Mesothelial cell of epicardium (in vitro differentiated cells): ENCODE results near the gene EPHA4. TPM values are rescaled to one million over a fixed set of nuclear protein-coding genes. Genes with fewer than 3 reads are reported as not detected.

Experiments used
- DNase-seq, 2 experiments: peaks; one replicate each; pipeline ENCODE4 v3.0.0; 2021; ENCODE audit warnings: low spot score in 2 of 2; ENCODE audit not compliant: unreplicated experiment in 2 of 2
- H3K27ac Mint-ChIP-seq: 2 replicates; pipeline ENCODE4 v1.8.0; 2021; ENCODE audit warnings: mixed read lengths
- H3K27me3 Mint-ChIP-seq: 2 replicates; pipeline ENCODE4 v1.8.0; 2021; ENCODE audit warnings: low read depth, mixed read lengths
- H3K36me3 Mint-ChIP-seq: 2 replicates; pipeline ENCODE4 v1.8.0; 2021; ENCODE audit warnings: mixed read lengths
- H3K4me1 Mint-ChIP-seq: 2 replicates; pipeline ENCODE4 v1.8.0; 2021; ENCODE audit warnings: mixed read lengths
- H3K4me3 Mint-ChIP-seq: 2 replicates; pipeline ENCODE4 v1.8.0; 2021; ENCODE audit warnings: mild to moderate bottlenecking, moderate library complexity, mixed read lengths
- H3K9me3 Mint-ChIP-seq: 2 replicates; pipeline ENCODE4 v1.8.0; 2021; ENCODE audit warnings: mixed read lengths
- total RNA-seq: library from RNA; stranded (reverse); gene quantifications from 3 replicates; pipeline ENCODE4 v1.2.1, GENCODE V29; 2021
- TF ChIP-seq, protein P1 (sequence below): fragments of 200-600 bp; sonication (generic); IDR thresholded peaks from one replicate; pipeline ENCODE4 v1.5.0; 2021; ENCODE audit warnings: antibody characterized with exemption; ENCODE audit not compliant: unreplicated experiment

The EPHA4 gene
- total RNA-seq, 1 donor from 2014 or later = 20.5 TPM

DNA sequence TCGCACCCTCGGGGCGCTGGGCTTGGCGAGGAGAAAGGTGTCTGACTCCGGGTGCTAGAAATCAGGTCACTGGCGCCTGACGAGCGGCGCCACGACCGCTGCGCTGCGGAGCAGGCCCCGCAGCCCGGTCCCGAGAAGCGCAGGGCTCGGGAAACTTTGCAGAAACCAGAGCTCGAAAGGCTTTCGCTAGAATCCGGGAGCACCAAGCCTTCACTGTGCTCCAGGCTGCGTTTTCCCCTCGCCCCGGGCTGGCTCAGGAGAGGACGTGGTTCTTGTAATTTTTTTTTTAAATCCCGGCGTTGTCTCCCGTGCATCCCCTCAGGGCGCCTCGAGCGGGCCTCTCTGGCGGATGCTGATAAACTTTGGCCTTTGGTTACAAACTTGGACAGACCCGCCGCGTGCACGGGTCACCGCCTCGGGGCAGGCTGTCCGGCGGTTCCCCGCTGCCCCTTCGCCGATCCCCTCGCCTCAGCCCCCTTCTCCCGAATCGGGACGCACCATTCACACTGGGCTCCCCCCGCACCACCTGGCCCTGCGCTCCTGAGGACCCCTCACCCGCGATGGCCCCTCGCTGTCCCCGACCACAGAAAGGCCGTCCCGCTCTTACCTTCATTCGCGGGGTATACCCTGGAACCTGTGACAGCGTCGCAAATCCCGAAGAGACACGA, 419 bp downstream of the EPHA4 start:
- peak; percentile 32 to 62 for DNase-seq
- peak overlapping the region; percentile 93 for H3K4me3 Mint-ChIP-seq
- TF ChIP-seq, protein P1, sequence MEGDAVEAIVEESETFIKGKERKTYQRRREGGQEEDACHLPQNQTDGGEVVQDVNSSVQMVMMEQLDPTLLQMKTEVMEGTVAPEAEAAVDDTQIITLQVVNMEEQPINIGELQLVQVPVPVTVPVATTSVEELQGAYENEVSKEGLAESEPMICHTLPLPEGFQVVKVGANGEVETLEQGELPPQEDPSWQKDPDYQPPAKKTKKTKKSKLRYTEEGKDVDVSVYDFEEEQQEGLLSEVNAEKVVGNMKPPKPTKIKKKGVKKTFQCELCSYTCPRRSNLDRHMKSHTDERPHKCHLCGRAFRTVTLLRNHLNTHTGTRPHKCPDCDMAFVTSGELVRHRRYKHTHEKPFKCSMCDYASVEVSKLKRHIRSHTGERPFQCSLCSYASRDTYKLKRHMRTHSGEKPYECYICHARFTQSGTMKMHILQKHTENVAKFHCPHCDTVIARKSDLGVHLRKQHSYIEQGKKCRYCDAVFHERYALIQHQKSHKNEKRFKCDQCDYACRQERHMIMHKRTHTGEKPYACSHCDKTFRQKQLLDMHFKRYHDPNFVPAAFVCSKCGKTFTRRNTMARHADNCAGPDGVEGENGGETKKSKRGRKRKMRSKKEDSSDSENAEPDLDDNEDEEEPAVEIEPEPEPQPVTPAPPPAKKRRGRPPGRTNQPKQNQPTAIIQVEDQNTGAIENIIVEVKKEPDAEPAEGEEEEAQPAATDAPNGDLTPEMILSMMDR = no peak
- no peaks in the 10 kb centered on the region for H3K9me3 Mint-ChIP-seq
- peaks cover 52% of the 10 kb centered on the region for H3K27me3 Mint-ChIP-seq
- H3K4me1 Mint-ChIP-seq = peaks cover 48% of the 10 kb centered on the region
- H3K36me3 Mint-ChIP-seq = no peaks in the 10 kb centered on the region
- H3K27ac Mint-ChIP-seq = peak overlapping the region; percentile 87

GRCh38 chr2:221571025-221571550, 1.0 kb downstream of the EPHA4 start:
- H3K9me3 Mint-ChIP-seq = no peaks in the 10 kb centered on the region
- H3K4me3 Mint-ChIP-seq = peak overlapping the region; percentile 93
- peaks cover 52% of the 10 kb centered on the region for H3K27me3 Mint-ChIP-seq
- no peak for DNase-seq
- peaks cover 48% of the 10 kb centered on the region for H3K4me1 Mint-ChIP-seq
- H3K27ac Mint-ChIP-seq = peak overlapping the region; percentile 87
- TF ChIP-seq, protein P1 = no peak
- no peaks in the 10 kb centered on the region for H3K36me3 Mint-ChIP-seq

DNA sequence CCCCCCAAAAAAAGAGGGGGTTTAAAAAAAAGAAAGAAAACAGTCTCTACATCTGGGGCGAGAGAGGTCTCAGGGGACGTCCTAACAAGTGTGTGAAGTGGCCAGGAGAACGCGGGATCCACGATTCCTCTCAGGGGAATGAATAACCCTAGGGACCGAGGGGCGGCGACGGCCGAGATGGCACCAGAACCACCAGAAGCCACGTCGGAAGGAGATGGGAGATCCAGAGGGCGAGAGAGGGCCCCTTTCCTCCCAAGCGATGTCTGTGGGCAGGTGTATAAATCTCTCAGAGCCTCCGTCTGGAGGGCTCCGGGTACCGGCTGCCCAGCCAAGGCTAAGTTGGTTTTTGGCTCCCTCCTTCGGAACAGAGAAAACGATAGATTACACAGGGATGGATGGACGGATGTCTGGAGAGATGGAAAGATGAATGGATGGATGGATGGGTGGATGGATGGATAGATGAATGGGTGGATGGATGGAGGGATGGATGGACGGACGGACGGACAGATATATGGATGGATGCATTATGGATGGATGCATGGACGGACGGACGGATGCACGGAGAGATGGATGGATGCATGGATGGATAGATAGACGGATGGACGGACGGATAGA, 1.7 kb downstream of the EPHA4 start:
- peaks cover 56% of the 10 kb centered on the region for H3K27me3 Mint-ChIP-seq
- no peaks in the 10 kb centered on the region for H3K36me3 Mint-ChIP-seq
- peak overlapping the region; percentile 93 for H3K4me3 Mint-ChIP-seq
- H3K4me1 Mint-ChIP-seq = peaks cover 48% of the 10 kb centered on the region
- no peak for DNase-seq
- TF ChIP-seq, protein P1 = no peak
- no peaks in the 10 kb centered on the region for H3K9me3 Mint-ChIP-seq
- H3K27ac Mint-ChIP-seq = no peak overlapping the region

DNA sequence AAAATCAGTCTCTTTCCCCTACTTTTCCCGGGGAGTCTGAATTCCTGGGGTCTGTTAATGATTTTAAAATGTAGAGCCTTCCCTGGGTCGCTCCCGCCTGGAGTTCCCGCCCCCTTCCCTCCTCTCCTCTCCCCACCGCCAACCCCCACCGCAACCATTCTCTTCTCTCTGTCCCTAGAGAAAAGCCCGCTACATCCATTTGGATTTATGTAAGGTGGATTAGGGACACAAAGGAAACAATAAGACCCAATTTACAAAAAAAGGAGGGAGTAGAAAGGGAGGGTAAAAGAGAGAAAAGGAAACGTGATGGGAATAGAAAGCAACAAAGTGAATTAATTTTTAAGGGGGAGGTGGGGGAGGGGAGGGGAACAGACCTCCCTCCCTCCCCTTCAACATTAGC, 2.2 kb downstream of the EPHA4 start:
- Mint-ChIP-seq H3K4me1 (peaks cover 47% of the 10 kb centered on the region), H3K27me3 (peaks cover 53% of the 10 kb centered on the region), H3K4me3 (peak overlapping the region; percentile 93), H3K27ac (no peak overlapping the region), H3K9me3 (no peaks in the 10 kb centered on the region), H3K36me3 (no peaks in the 10 kb centered on the region)
- TF ChIP-seq, protein P1 = no peak
- no peak for DNase-seq

DNA sequence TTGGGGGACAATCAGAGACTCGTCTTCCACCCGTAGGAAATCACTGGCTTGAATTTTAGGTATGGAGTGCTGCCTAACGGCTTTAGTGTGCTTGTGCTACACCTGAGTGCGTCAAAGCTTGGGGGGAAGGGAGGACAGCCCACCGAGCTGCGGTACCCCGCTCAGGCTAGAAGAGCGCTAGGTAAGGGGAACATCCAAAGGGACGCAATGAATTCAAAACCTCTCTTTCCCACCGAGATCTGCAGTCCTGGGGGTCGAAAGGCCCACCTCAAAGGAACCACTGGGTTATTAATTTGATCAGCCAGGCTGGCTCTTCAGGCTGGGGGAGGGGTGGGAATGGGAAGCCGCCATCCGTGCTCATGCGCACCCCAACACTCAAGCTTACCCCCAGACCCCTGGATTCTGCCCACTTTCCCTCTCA, 2.7 kb downstream of the EPHA4 start:
- Mint-ChIP-seq H3K27me3 (peaks cover 49% of the 10 kb centered on the region), H3K4me3 (peak overlapping the region; percentile 93), H3K4me1 (peaks cover 43% of the 10 kb centered on the region), H3K27ac (no peak overlapping the region), H3K36me3 (no peaks in the 10 kb centered on the region), H3K9me3 (no peaks in the 10 kb centered on the region)
- TF ChIP-seq, protein P1 = no peak
- no peak for DNase-seq
